Measurements from ENCODE around the gene DNAJC3.

GRCh38 chr13:95656386-95657015, 20.4 kb upstream of the DNAJC3 start:
- TF ChIP-seq, protein P1, sequence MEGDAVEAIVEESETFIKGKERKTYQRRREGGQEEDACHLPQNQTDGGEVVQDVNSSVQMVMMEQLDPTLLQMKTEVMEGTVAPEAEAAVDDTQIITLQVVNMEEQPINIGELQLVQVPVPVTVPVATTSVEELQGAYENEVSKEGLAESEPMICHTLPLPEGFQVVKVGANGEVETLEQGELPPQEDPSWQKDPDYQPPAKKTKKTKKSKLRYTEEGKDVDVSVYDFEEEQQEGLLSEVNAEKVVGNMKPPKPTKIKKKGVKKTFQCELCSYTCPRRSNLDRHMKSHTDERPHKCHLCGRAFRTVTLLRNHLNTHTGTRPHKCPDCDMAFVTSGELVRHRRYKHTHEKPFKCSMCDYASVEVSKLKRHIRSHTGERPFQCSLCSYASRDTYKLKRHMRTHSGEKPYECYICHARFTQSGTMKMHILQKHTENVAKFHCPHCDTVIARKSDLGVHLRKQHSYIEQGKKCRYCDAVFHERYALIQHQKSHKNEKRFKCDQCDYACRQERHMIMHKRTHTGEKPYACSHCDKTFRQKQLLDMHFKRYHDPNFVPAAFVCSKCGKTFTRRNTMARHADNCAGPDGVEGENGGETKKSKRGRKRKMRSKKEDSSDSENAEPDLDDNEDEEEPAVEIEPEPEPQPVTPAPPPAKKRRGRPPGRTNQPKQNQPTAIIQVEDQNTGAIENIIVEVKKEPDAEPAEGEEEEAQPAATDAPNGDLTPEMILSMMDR (IDR thresholded peaks at IDR 0.05; ENCODE audit: control extremely low read depth in 1 of 3, insufficient read depth in 1 of 3, low read depth in 1 of 3, low read length in 3 of 3): no peak
- TF ChIP-seq POU5F1 (IDR thresholded peaks at IDR 0.05; ENCODE audit: low read depth, low read length): no peak
- no peak for TF ChIP-seq POLR2A (IDR thresholded peaks at IDR 0.05; ENCODE audit: control extremely low read depth in 1 of 2, low read depth in 2 of 2, low read length in 2 of 2)
- no peak for TF ChIP-seq TAF1 (IDR thresholded peaks at IDR 0.05; ENCODE audit: low read depth, low read length)
- no peak for TF ChIP-seq EZH2 (IDR thresholded peaks at IDR 0.05; ENCODE audit: low read depth, low read length, severe bottlenecking)
- no peak for TF ChIP-seq NRF1 (IDR thresholded peaks at IDR 0.05; ENCODE audit: low read depth, low read length)
- TF ChIP-seq SIN3A (conservative IDR thresholded peaks at IDR 0.05 in 1 of 2, IDR thresholded peaks at IDR 0.05 in 1 of 2; ENCODE audit: low read depth in 1 of 2, low read length in 2 of 2): no peak
- no peak for TF ChIP-seq YY1 (IDR thresholded peaks at IDR 0.05; ENCODE audit: low read depth, low read length)
